ENCODE measurements around the gene YBX1.

YBX1 gene

DNA sequence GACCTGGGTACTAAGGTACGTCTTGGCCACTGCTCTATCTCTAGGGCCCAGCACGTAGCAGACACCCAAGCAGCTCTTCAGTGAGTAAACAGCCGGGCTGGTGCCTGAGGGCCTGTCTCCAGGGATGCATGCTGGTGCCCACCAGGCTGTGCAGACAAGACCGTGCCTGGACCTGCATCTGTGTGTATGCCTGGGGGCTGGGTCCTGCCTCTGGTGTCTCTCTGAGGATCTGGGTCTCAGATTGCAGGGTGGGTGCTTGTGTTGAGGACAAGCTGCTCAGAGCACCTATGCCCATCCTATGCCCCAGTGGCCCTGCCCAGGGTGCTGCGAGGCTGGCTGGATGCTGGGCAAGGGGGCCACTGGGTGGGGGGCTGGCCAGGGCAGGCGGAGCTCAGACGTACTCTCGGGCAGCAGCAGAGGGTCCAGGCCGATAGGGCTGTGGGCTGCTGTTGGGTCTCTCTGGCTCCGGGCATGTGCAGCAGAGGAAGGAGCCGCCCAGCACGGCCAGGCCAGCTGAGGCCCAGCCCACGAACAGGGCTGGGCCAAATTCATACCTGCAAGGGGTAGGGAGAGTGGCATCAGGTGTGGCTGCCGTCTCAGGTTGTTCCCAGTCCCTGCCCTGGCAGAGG, 53.4 kb downstream of the YBX1 start:
- DNase-seq, result no peak

DNA sequence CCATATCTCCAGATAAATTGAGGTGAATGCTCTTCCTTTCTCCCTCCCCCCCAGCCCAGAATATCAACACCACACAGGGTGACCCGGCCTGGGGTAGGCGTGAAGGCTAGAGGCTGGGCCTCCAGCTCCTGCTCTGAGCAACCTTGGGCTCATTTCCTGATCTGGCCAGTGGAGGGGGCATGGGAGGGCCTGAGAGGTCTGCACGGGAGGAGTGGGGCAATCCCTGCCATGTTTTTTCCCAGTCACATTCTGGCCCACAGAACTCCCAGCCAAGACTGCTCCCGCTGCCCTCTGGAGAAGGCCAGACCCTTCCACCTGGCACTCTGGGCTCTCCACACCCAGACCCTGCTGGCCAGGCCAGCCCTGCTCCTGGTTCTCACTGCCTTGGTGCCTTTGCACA, 53.9 kb downstream of the YBX1 start:
- peak; percentile 48 to 57 for DNase-seq

DNA sequence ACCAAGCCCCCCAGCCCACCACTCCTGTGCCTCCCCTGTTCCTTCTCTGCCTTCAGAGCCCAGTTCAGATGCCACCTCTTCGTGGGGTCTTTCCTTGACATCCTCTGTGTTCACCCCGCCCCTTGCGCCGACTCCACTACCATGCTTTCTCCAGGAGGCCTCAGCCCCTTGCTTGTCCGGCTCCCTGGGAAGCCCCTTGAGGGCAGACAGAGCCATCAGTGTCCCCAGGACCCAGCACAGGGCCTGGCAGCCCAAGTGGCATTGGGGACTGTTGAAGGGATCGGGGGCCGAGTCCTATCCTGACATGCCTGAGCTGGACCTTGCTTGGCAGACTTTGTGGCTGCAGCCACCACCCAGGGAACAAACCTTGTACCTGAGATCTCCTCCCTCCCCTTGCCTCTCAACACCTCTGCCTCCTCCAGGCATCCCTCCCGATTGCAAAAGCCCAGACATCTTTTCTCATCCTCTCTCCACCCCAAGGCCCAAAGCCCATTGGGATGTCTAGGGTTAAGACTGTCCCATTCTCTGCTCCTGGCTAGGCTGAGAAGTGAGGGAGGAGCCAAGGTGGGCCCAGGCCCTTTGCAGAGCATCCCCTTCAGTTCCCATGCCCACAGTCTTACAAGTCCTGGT, 54.5 kb downstream of the YBX1 start:
- no peak for DNase-seq

DNA sequence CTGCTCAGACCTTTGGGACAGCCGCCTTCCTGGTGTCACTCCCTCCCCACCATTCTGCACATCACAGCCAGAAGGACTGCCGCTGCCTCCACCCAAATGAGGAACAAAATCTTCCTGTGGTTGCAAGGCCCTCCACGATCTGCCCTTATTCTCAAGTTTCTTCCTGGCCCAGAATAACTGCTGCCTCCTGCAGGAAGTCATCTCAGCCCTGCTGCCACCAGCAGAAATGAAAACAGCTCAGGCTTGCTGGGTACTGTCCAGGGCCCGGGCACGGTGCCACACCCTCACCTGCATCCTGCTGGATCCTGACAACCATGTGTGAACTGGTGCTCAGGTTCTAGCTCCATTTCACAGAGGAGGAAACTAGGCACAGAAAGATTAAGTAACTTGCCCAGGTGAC, 55.0 kb downstream of the YBX1 start:
- DNase-seq, result peak; percentile 73 to 75

DNA sequence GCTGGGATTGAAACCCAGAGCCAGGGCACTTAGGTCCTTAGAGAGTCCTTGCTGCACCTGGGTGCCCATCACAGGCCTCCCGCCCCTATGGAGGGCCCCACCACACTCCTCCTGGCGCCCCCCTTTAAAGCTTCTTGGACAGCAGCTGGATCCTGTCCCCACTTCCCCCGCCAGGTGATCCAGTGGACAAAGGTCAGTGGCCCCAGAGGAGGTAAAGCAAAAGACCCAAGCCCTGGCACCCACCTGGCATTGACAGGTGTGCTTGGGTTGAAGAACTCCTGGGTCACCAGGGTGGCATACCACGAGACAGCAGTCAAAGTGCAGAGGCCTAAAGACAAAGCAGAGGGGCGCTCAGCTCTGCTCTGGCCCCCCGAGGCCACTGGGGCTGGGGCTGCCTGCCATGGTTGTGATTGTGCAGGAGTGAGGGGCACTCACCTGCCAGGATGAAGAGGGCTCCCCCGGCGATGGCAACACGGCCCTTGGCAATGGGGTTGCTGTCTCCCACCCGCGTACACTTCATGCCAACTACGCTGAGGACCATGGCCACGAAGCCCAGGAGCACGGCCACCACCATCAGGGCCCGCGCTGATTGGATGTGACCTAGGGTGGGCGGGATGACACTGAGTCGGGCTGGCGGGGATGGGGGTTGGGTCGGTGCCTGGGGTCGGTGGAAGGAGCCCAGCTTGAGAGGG, 55.9 kb downstream of the YBX1 start:
- DNase-seq, result no peak

GRCh38 chr1:42738678-42739226, 56.5 kb downstream of the YBX1 start:
- no peak for DNase-seq

GRCh38 chr1:42739753-42740700, 57.8 kb downstream of the YBX1 start, which contains the start of gene CLDN19:
Gene CLDN19, minus strand, starts transcription at chr1:42740236. Its CDS starts 173 bp downstream, at chr1:42740063.
- DNase-seq, result no peak

GRCh38 chr1:42740851-42741580, 58.8 kb downstream of the YBX1 start:
- DNase-seq, result no peak

DNA sequence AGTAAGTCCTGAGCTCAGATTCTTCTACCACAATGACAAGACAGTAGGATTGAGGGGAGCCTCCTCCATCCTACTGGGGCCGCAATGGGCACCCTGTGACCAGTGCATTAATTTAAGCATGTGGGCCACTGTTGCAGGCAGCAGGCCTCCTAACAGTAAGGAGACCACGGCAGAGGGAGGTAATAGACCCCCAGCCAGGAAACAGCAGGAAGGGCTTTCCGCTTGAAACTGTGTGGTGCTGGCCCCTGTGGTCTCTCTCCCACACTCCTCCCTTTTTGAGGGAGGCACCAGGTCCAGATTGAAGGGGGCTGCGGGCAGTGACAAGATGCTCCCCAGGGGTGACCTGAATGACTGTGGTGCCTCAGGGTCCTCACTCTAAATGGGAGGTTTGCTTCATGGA, 59.5 kb downstream of the YBX1 start:
- no peak for DNase-seq

GRCh38 chr1:42742141-42742540, 59.9 kb downstream of the YBX1 start:
- DNase-seq, result no peak

DNA sequence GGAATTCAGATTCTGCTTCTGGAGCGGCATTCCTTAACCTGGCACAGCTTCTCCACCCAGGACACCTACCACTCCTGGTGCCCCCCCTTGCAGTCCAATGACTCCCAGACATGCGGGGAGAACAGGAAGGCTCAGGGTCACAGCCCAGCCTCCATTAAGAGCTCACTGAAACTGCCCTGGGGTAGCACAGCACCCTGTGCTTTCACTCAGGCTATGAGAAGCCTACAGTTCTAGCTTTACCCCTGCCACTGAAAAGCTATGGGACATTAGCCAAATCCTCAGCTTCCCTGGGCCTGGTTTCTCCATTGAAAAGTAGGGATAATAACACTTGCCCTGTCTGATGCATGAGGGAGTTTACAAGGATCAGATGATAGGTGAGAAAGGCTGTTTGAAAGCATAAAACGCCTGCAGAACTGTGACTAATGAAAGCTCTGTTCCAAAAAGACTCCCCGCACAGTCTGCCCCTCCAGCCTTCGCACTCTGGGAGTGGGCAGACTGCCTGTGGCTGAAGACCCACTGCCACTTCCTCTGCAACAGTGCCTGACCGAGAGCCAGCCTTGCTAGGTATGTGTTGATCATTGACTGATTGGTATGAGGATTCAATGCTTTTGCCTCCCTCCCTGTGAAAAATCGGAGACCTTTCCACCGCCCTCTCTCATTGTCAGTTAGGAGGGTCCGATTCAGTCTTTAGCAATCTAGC, 60.5 kb downstream of the YBX1 start:
- no peak for DNase-seq

GRCh38 chr1:42743317-42744147, 61.3 kb downstream of the YBX1 start:
- no peak for DNase-seq

GRCh38 chr1:42744148-42744413, 61.9 kb downstream of the YBX1 start:
- no peak for DNase-seq

- no peak for DNase-seq
Measured at GRCh38 chr1:42745851-42746250, 63.6 kb downstream of the YBX1 start.

DNA sequence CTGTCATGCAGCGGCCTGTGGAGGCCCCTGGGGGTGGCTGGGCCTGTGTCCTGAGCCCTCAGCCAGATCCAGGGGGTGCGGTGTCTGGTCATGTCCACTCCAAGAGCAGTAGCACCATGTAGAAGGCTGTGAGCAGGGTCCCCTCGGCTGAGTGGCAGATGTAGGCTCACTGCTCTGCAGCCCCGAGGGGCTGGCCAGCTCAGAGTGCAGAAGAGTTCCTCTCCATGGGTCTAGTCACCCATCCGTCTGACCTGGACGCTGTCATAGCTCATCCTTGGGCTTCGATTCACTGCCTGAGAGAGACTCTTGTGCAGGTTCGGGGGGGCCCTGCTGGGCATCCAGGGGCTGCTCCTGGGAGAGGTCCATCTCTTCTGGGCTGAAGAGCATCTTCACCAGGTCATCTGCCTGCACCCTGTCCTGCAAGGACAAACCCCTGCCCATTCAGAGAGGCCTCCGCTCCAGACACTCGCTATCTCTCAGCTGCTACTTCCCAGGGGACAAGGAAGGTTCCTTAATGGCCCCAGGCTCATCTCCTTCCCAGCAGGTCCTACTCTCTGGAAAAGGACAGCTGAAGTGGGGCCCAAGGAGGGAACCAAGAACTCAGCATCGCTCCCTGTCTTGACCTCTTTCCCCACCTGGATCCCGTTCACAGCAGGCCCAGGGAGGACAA, 64.4 kb downstream of the YBX1 start:
- no peak for DNase-seq

- peak; percentile 14 to 32 for DNase-seq
Measured at GRCh38 chr1:42747125-42747524, 64.9 kb downstream of the YBX1 start.

DNA sequence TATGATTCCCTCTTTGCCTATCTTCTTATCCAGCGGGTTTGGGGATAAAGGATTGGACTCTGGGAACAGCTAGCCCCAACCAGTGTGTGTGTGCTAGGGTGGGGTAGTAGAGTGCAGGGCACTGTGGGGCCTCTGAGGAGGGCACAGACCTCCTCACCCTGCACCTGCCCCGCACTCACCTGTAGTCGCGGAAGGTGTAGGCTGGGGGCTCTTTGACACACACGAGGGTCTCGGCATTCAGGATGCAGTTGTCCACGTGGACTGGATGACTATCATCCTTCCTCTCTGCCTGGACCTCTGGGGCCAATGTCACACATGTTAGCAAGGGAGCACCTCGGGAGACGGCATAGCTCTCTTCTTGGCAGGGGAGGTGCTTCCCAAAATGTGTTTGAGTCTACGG, 65.8 kb downstream of the YBX1 start:
- DNase-seq, result no peak

DNA sequence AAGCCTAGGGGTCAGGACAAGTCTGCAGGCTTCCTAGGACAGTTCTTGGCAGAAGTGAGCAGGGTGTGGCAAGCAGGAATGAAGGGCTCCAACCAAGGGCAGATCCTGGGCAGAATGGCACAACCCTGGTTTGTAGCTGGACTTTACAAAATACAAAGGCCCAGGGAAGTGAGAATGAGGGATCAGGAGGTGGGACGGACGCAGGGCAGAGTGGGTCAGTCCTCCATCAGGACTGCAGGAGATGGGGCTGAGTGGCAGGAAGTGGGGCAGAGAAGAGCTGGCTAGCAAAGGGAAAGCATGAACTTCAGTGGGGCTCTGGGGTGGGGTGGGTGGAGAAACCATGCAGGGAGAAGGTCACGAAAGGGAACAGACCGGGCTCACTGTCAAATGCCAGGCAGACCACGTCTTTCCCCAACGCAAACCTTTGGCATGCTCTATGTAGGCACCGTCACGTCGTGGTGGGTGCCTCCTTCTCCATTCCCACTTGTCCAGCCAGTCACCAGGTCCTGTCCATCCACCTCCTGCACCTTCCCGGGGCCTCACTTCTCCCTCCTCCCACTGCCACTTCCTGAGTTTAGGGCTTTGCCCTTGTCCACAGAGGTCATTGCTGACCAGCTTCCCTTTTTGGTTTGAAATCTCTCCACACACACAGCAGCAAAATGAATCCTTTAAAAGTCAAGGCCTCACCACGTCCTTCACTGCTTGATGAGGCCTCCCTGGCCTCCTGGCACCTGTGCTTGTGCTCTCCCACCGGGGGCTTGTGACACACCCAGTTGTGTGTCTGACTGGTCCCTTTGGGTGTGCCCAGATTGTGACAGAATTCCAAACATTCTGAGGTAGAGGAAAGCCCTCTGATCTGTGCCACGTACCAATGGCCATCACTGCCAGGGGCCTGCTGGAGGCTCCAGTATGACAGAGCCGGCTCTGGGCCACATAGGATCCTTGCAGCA, 66.5 kb downstream of the YBX1 start:
- DNase-seq, result peak; percentile 76 to 89

GRCh38 chr1:42750041-42750440, 67.8 kb downstream of the YBX1 start:
- no peak for DNase-seq
